ENCODE data around the gene PAFAH1B2.

The PAFAH1B2 gene

DNA sequence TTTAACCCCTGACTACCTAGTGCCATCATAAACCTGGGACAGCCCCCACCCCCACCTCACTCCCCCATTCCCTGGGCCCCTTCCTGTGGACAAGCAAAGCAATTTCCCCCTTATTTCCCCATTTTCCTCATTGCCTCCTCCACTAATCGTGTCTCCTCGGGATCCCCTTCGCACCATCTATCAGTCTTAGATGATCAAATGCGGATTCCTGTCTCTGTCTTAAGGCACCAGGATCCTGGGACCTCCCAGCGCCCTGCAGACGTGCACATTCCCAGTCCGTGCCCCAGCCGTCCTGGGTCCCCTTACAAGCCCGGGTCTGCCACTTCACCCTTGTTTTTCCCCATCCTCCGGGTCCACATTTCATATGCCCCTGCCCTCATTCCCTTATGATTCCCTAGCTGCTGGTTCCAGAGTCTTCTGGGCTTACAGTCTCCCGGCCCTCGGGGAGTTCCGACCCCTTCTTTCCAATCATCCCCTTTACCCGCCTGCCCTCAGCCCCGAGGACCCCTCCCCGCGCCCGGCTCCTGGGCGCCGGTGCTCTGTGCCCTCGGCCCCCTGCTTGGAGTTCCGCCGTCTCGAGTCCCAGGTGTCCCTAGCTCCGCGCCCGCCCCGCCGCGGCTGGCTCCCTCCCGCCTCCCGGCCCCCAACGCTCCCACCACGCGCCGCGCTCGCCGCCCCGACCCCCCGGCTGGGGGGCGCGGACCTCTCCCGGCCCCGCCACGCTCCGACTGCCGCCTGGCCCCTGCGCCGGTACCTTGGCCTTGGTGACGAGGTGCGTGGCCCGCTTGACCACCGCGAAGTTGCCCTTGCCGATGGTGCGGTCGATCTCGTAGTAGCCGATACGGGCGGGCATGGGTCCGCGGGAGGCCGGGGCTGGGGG, 46.5 kb upstream of the PAFAH1B2 start:
- in situ Hi-C loops (cut with MboI; ENCODE audit: low pct_unique_long_range_greater_than_20kb, low sequenced_read_pairs, unreplicated experiment) = no loop called here

DNA sequence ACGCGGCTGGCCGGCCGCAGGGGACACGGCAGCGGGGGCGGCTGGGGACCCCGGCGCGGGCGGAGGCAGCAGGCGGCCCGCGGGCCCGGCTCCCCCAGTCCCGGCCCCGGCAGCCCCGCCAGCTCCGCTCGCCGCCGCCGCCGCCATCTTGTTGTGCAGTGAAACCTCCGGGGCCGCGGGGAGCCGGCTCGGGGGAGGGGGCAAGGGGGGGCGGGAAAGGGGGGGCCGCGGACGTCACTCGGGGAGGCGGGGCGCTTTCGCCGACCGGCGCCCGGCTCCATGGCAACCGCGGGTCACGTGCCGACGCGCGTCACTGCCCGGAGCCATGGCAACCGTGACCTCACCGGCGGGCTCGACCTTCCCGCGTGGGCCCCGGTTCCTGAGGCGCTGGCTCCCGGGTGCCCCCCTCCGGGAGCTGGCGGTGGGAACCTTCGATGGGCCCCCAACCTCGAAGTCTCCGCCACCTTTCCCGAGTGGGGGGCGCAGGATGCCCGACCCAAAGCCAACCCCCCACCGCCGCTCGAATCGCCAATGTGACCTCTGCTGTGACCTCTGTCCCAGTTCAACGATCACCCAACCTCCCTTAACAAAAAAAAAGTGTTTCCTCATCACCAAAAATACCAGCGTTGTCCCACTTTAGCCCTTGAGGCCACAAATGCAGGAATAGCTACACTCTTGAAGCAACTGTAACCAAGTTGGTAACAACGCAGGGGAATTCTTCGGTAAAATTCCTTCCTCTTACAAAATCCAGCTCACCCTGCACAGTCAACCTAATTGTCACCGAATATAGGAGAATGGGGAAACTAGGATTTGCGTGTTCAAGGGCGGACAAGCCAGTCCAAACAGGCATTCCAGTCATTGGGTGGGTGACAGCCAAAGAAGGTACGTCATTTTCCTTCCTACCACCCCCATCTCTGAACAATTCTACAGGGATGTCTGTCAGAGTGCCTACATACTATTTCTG, 45.5 kb upstream of the PAFAH1B2 start, which contains the start of gene SIK3:
SIK3 (minus strand) TSS at position 160 of the 964 bp plus-strand sequence; CDS start at position 147, 13 bp downstream.
- in situ Hi-C loops (cut with MboI; ENCODE audit: low pct_unique_long_range_greater_than_20kb, low sequenced_read_pairs, unreplicated experiment) = no loop called here
- TF ChIP-seq, protein P1, sequence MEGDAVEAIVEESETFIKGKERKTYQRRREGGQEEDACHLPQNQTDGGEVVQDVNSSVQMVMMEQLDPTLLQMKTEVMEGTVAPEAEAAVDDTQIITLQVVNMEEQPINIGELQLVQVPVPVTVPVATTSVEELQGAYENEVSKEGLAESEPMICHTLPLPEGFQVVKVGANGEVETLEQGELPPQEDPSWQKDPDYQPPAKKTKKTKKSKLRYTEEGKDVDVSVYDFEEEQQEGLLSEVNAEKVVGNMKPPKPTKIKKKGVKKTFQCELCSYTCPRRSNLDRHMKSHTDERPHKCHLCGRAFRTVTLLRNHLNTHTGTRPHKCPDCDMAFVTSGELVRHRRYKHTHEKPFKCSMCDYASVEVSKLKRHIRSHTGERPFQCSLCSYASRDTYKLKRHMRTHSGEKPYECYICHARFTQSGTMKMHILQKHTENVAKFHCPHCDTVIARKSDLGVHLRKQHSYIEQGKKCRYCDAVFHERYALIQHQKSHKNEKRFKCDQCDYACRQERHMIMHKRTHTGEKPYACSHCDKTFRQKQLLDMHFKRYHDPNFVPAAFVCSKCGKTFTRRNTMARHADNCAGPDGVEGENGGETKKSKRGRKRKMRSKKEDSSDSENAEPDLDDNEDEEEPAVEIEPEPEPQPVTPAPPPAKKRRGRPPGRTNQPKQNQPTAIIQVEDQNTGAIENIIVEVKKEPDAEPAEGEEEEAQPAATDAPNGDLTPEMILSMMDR (IDR thresholded peaks at IDR 0.05; ENCODE audit: extremely low read depth, insufficient read depth, missing control alignments) = peak; percentile 71
- DNase-seq (ENCODE audit: low spot score) = peak; percentile 99

More for the DNA sequence above, 46.5 kb upstream of the PAFAH1B2 start:
- TF ChIP-seq, protein P1 (IDR thresholded peaks at IDR 0.05; ENCODE audit: extremely low read depth, insufficient read depth, missing control alignments) = no peak
- peak; percentile 54 for DNase-seq (ENCODE audit: low spot score)

DNA sequence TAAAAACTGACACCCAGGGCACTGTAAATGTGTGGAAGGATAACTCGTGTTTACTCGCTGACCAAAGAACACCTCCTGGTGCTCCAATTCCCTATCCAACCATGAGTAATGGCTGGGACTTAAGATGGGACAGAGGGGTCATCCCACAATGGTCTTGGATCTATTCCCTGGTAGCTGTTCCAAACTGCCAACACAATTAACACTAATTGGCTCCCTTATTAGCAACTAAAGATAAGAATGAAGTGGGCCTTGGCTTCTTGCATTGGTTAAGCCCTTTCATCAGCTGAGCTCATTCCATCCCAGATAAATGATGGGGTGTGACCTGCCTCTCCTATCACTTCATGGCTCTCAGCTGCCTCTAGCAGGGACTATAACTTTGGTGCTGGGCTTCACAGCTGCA, 44.4 kb upstream of the PAFAH1B2 start:
- DNase-seq (ENCODE audit: low spot score) = no peak
- in situ Hi-C loops (cut with MboI; ENCODE audit: low pct_unique_long_range_greater_than_20kb, low sequenced_read_pairs, unreplicated experiment) = loop anchor here (5.0 to 25.0 kb wide), 2 partner anchors 217 to 312 kb away; partner anchors contain the start of genes APOA5 and ZPR1
- TF ChIP-seq, protein P1 (IDR thresholded peaks at IDR 0.05; ENCODE audit: extremely low read depth, insufficient read depth, missing control alignments) = no peak

DNA sequence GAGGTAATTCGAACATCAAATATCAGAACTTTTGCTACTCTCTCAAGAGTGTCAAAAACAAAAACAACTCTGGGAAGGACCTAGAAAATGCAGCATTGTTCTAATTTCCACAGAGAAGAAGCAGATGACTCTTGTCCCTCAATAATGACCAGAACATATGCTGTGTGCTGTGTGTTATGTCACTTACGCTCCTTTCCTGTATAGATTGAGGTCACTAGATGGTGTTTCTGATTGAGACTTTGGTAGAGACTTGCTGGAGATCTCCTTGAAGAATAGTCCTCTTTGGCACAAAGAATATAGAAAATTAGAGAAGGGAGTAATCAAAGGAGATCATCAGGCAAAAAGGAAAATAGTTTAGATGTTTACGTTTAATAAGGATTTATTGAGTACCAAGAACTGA, 43.5 kb upstream of the PAFAH1B2 start:
- in situ Hi-C loops (cut with MboI; ENCODE audit: low pct_unique_long_range_greater_than_20kb, low sequenced_read_pairs, unreplicated experiment) = loop anchor here (5.0 to 25.0 kb wide), 2 partner anchors 218 to 313 kb away; partner anchors contain the start of genes APOA5 and ZPR1
- TF ChIP-seq, protein P1 (IDR thresholded peaks at IDR 0.05; ENCODE audit: extremely low read depth, insufficient read depth, missing control alignments) = no peak
- no peak for DNase-seq (ENCODE audit: low spot score)

DNA sequence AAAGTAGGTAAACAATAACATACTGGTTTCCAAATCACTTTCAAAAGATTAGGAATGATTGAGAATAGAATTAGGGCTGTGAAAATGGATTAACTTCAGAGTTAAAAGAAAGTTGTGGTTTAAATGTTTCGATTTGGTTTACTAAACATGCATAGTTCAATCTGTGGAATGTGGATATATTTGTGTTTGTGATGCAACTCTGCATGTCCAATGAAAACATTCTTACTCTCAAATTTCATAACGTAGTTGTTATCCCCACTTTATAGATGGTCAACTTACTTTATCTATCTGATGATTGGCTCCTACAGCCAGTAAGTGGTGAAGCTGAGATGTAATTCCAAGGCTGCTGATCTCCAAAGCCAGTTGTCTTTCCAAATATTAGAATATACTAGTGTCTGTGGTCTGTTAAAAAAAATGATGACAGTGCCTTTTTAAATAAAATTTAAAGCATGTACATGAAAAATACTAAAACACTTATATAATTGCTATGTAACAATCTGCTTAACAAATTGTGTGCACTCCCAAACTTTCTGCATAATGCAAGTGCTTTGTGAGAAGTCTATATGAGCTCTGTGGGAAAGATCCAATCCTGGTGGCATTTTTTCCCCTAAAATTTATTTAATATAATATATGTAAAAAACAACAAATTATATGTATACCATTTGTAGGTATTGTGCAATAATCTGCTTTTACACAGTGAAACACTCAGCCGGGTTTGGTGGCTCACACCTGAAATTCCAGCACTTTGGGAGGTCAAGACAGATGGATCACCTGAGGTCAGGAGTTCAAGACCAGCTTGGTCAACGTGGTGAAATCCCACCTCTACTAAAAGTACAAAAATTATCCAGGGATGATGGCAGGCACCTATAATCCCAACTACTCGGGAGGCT, 36.1 kb upstream of the PAFAH1B2 start:
- TF ChIP-seq, protein P1 (IDR thresholded peaks at IDR 0.05; ENCODE audit: extremely low read depth, insufficient read depth, missing control alignments) = no peak
- in situ Hi-C loops (cut with MboI; ENCODE audit: low pct_unique_long_range_greater_than_20kb, low sequenced_read_pairs, unreplicated experiment) = loop anchor here (25.0 kb wide), 1 partner anchor 321 kb away; the partner anchor contains the start of genes APOA5 and ZPR1
- no peak for DNase-seq (ENCODE audit: low spot score)
